NCI-H2227 (cell line): ENCODE measurements around the gene TRPM4.
"Not testable (repeated sequence)": the region's sequence is repeated elsewhere in the genome, so short reads cannot be mapped to it uniquely, and the experiment has no call there.

ENCODE experiments used
- DNase-seq: peaks from one replicate; lab custom pipeline; 2025; ENCODE audit not compliant: unreplicated experiment; lab: John Stamatoyannopoulos, UW

TRPM4 gene

GRCh38 chr19:49224441-49224840 lies 66.8 kb downstream of the TRPM4 start:
- DNase-seq = not testable (repeated sequence)

GRCh38 chr19:49224879-49225278 lies 67.3 kb downstream of the TRPM4 start:
- peak; percentile 63 for DNase-seq

- no peak for DNase-seq
Measured at GRCh38 chr19:49229416-49229815, 71.8 kb downstream of the TRPM4 start.

GRCh38 chr19:49231389-49231788 lies 73.8 kb downstream of the TRPM4 start:
- no peak for DNase-seq

GRCh38 chr19:49231804-49232203 lies 74.2 kb downstream of the TRPM4 start:
- no peak for DNase-seq

- DNase-seq = no peak
Measured at GRCh38 chr19:49233163-49233562, 75.6 kb downstream of the TRPM4 start.

GRCh38 chr19:49241769-49242168 lies 84.2 kb downstream of the TRPM4 start:
- DNase-seq = no peak

GRCh38 chr19:49243129-49243528 lies 85.5 kb downstream of the TRPM4 start:
- DNase-seq = no peak

- no peak for DNase-seq
Measured at GRCh38 chr19:49243726-49244125, 86.1 kb downstream of the TRPM4 start.

GRCh38 chr19:49244256-49244655 lies 86.7 kb downstream of the TRPM4 start:
- no peak for DNase-seq

- DNase-seq = no peak
Measured at GRCh38 chr19:49247676-49248075, 90.1 kb downstream of the TRPM4 start.

- DNase-seq = no peak
Measured at GRCh38 chr19:49249933-49250332, 92.3 kb downstream of the TRPM4 start.

GRCh38 chr19:49255674-49256073 lies 98.1 kb downstream of the TRPM4 start:
- DNase-seq = no peak

- DNase-seq = no peak
Measured at GRCh38 chr19:49256691-49257090, 99.1 kb downstream of the TRPM4 start.
